Fibroblast of lung (primary cell): Measurements from ENCODE around the gene PIGH. TPM values are rescaled to one million over a fixed set of nuclear protein-coding genes. Genes with fewer than 3 reads are reported as not detected.

Experiments used
- DNase-seq, 2 donors: peaks; one replicate each; pipeline versions ENCODE4 v3.0.0 to v3.0.0-alpha.2; 2010; ENCODE audit warnings: low read depth in 2 of 2
- H2AFZ ChIP-seq: 2 replicates; pipeline ENCODE4 v1.5.1; 2012; ENCODE audit warnings: low read length, control low read depth, inconsistent platforms
- H3K27ac ChIP-seq: 2 replicates; pipeline ENCODE4 v1.5.1; 2011; ENCODE audit warnings: low read length, control low read depth; ENCODE audit not compliant: insufficient read depth
- H3K27me3 ChIP-seq: 2 replicates; pipeline ENCODE4 v1.5.1; 2011; ENCODE audit warnings: mild to moderate bottlenecking, low read length; ENCODE audit not compliant: control insufficient read depth, insufficient read depth
- H3K36me3 ChIP-seq: 2 replicates; pipeline ENCODE4 v1.5.1; 2011; ENCODE audit warnings: low read length; ENCODE audit not compliant: control insufficient read depth, insufficient read depth
- H3K4me1 ChIP-seq: 2 replicates; pipeline ENCODE4 v1.5.1; 2011; ENCODE audit warnings: low read length; ENCODE audit not compliant: control insufficient read depth, insufficient read depth; ENCODE audit errors: extremely low read depth
- H3K4me2 ChIP-seq: 2 replicates; pipeline ENCODE4 v1.5.1; 2011; ENCODE audit warnings: low read length, control low read depth; ENCODE audit not compliant: insufficient read depth; ENCODE audit errors: extremely low read depth
- H3K4me3 ChIP-seq, 4 experiments: fragments of 200-600 bp in 1 of 4; sonication (generic) in 1 of 4; replicated peaks in 1 of 4; 2 replicates each; pipeline ENCODE4 v1.5.1; 2011 to 2016; ENCODE audit warnings: low read length in 4 of 4, low read depth in 3 of 4, mild to moderate bottlenecking in 3 of 4, control low read depth in 2 of 4, inconsistent platforms in 1 of 4, mixed read lengths in 1 of 4; ENCODE audit not compliant: insufficient read depth in 1 of 4; ENCODE audit errors: control extremely low read depth in 1 of 4
- H3K79me2 ChIP-seq: 2 replicates; pipeline ENCODE4 v1.5.1; 2012; ENCODE audit warnings: mild to moderate bottlenecking, low read length, inconsistent platforms; ENCODE audit not compliant: control insufficient read depth, insufficient read depth
- H3K9ac ChIP-seq: 2 replicates; pipeline ENCODE4 v1.5.1; 2011; ENCODE audit warnings: mild to moderate bottlenecking, low read length, control low read depth; ENCODE audit not compliant: insufficient read depth
- H3K9me3 ChIP-seq: 2 replicates; pipeline ENCODE4 v1.5.1; 2012; ENCODE audit warnings: low read depth, low read length; ENCODE audit not compliant: control insufficient read depth, insufficient read depth
- H4K20me1 ChIP-seq: 2 replicates; pipeline ENCODE4 v1.5.1; 2011; ENCODE audit warnings: low read length; ENCODE audit not compliant: control insufficient read depth, insufficient read depth; ENCODE audit errors: extremely low read depth
- CTCF ChIP-seq, 2 donors: IDR thresholded peaks in 1 of 2; conservative IDR thresholded peaks in 1 of 2; 1 replicate in 1 of 2; 2 replicates in 1 of 2; pipeline ENCODE4 v1.5.1; 2011 to 2012; ENCODE audit warnings: low read length in 2 of 2, control low read depth in 1 of 2, inconsistent platforms in 1 of 2, low read depth in 1 of 2, mild to moderate bottlenecking in 1 of 2
- EZH2 ChIP-seq: IDR thresholded peaks from 2 replicates; pipeline ENCODE4 v1.5.1; 2012; ENCODE audit warnings: low read length, control low read depth, mild to moderate bottlenecking; ENCODE audit errors: missing control alignments
- polyA minus RNA-seq: library from RNA; depleted of rRNA, polyadenylated mRNA; stranded (reverse); fragments of >200 nt; gene quantifications from 2 replicates; pipeline ENCODE4 v1.2.3, GENCODE V29; 2011; ENCODE audit warnings: low replicate concordance
- polyA plus RNA-seq, 2 donors: library from polyadenylated mRNA; depleted of rRNA in 1 of 2; stranded (reverse) in 1 of 2; unstranded in 1 of 2; fragments of >200 nt; gene quantifications; 2 replicates each; pipeline ENCODE4 v1.2.1, GENCODE V29; 2011 to 2012; ENCODE audit warnings: missing spikeins in 1 of 2
- total RNA-seq: library from RNA; depleted of rRNA; stranded (reverse); fragments of >200 nt; gene quantifications from 2 replicates; pipeline ENCODE4 v1.2.1, GENCODE V29; 2014

Gene PIGH, protein sequence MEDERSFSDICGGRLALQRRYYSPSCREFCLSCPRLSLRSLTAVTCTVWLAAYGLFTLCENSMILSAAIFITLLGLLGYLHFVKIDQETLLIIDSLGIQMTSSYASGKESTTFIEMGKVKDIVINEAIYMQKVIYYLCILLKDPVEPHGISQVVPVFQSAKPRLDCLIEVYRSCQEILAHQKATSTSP
- total RNA-seq (12.7 and 20.8 TPM in 2 replicates), polyA plus RNA-seq (14.2 and 15.6 TPM in 2 replicates), polyA minus RNA-seq (8.0 and 12.2 TPM in 2 replicates)
- polyA plus RNA-seq (2012): 9.8 and 10.0 TPM in 2 replicates

- no peaks in the 10 kb centered on the region for H3K79me2 ChIP-seq
- peak within 1 kb of the TSS; percentile 94 for H2AFZ ChIP-seq
- peak within 1 kb of the TSS; percentile 67 for H3K4me2 ChIP-seq
- peak within 1 kb of the TSS; percentile 70 for H3K27ac ChIP-seq
- no peaks in the 10 kb centered on the region for H4K20me1 ChIP-seq
- peak; percentile 82 to 83 for DNase-seq
- H3K4me3 ChIP-seq: peak within 1 kb of the TSS; percentile 77 to 88 (median 87)
- peak within 1 kb of the TSS; percentile 70 for H3K9ac ChIP-seq
- no peaks in the 10 kb centered on the region for H3K27me3 ChIP-seq
- no peaks in the 10 kb centered on the region for H3K36me3 ChIP-seq
- H3K4me1 ChIP-seq: no peaks in the 10 kb centered on the region
- H3K9me3 ChIP-seq: no peaks in the 10 kb centered on the region
- TF ChIP-seq CTCF (conservative IDR thresholded peaks at IDR 0.05 in 1 of 2, IDR thresholded peaks at IDR 0.05 in 1 of 2; ENCODE audit: low read depth in 1 of 2, low read length in 2 of 2) (peak; percentile 32 to 41), EZH2 (no peak)
These were observed at the start of gene PIGH for GRCh38 chr14:67599698-67600561. TSS of gene PIGH (minus strand) at chr14:67600268. CDS start at chr14:67600203, 65 bp downstream.

GRCh38 chr14:67646131-67646530, 46.1 kb upstream of the PIGH start:
- no peak overlapping the region for H2AFZ ChIP-seq
- H3K27me3 ChIP-seq: no peaks in the 10 kb centered on the region
- no peak overlapping the region for H3K27ac ChIP-seq
- no peak for TF ChIP-seq EZH2
- TF ChIP-seq CTCF (conservative IDR thresholded peaks at IDR 0.05 in 1 of 2, IDR thresholded peaks at IDR 0.05 in 1 of 2; ENCODE audit: low read depth in 1 of 2, low read length in 2 of 2): no peak
- peaks cover 7% of the 10 kb centered on the region for H3K36me3 ChIP-seq
- H3K79me2 ChIP-seq: no peaks in the 10 kb centered on the region
- H3K4me3 ChIP-seq: no peak overlapping the region
- DNase-seq: no peak
- H3K4me1 ChIP-seq: peaks cover 6% of the 10 kb centered on the region
- H3K9me3 ChIP-seq: no peaks in the 10 kb centered on the region
- H4K20me1 ChIP-seq: no peaks in the 10 kb centered on the region
- H3K9ac ChIP-seq: no peak overlapping the region
- H3K4me2 ChIP-seq: no peak overlapping the region

GRCh38 chr14:67645414-67645813, 45.3 kb upstream of the PIGH start:
- Histone ChIP-seq H3K79me2 (no peaks in the 10 kb centered on the region), H3K4me2 (no peak overlapping the region), H3K27me3 (no peaks in the 10 kb centered on the region), H2AFZ (no peak overlapping the region), H3K27ac (no peak overlapping the region), H4K20me1 (no peaks in the 10 kb centered on the region), H3K4me3 (no peak overlapping the region), H3K9ac (no peak overlapping the region), H3K9me3 (no peaks in the 10 kb centered on the region), H3K4me1 (peaks cover 2% of the 10 kb centered on the region), H3K36me3 (peaks cover 6% of the 10 kb centered on the region)
- DNase-seq: no peak
- TF ChIP-seq CTCF (conservative IDR thresholded peaks at IDR 0.05 in 1 of 2, IDR thresholded peaks at IDR 0.05 in 1 of 2; ENCODE audit: low read depth in 1 of 2, low read length in 2 of 2) (no peak), EZH2 (no peak)
